AG04450 (cell line): ENCODE results near the gene FAM120B. TPM values are rescaled to one million over a fixed set of nuclear protein-coding genes. Genes with fewer than 3 reads are reported as not detected.

Source experiments
- CTCF ChIA-PET: fragments of 300-600, 350-600 bp; formaldehyde crosslinking; extraction: SDS; loops from one replicate; lab custom pipeline; 2022; ENCODE audit warnings: antibody characterized with exemption, inconsistent platforms; lab: Charles Lee
- POLR2A ChIA-PET: fragments of 350-600 bp; formaldehyde crosslinking; extraction: SDS; loops from one replicate; lab custom pipeline; 2021; ENCODE audit warnings: antibody characterized with exemption, inconsistent platforms; lab: Yijun Ruan, JAX
- DNase-seq: peaks from one replicate; pipeline ENCODE4 v3.0.0-alpha.2; 2011; ENCODE audit warnings: low read depth, low spot score
- H3K27ac ChIP-seq: one replicate; pipeline ENCODE4 v1.5.1; 2012; ENCODE audit warnings: low read depth, low read length, control low read depth
- H3K27me3 ChIP-seq: one replicate; pipeline ENCODE4 v1.6.0; 2012; ENCODE audit warnings: low read length; ENCODE audit not compliant: control insufficient read depth, insufficient read depth
- H3K4me3 ChIP-seq: 2 replicates; pipeline ENCODE4 v1.5.1; 2011; ENCODE audit warnings: mild to moderate bottlenecking, low read depth, low read length, control low read depth
- H3K9me3 ChIP-seq: 2 replicates; pipeline ENCODE4 v1.5.1; 2012; ENCODE audit warnings: low read length; ENCODE audit not compliant: control insufficient read depth, insufficient read depth
- polyA plus RNA-seq: library from polyadenylated mRNA; depleted of rRNA; stranded (reverse); fragments of >200 nt; gene quantifications from 2 replicates; pipeline ENCODE4 v1.2.3, GENCODE V29; 2011
- TF ChIP-seq, protein P1 (sequence below): IDR thresholded peaks from 2 replicates; pipeline ENCODE4 v1.5.1; 2011; ENCODE audit warnings: low read depth, low read length, control low read depth, inconsistent platforms

The FAM120B gene
- polyA plus RNA-seq, 1 experiment = 13.9 TPM

GRCh38 chr6:170272341-170273065, 34.1 kb upstream of the FAM120B start:
- H3K27me3 ChIP-seq = peaks cover 16% of the 10 kb centered on the region
- DNase-seq = no peak
- no peak overlapping the region for H3K4me3 ChIP-seq
- TF ChIP-seq, protein P1, sequence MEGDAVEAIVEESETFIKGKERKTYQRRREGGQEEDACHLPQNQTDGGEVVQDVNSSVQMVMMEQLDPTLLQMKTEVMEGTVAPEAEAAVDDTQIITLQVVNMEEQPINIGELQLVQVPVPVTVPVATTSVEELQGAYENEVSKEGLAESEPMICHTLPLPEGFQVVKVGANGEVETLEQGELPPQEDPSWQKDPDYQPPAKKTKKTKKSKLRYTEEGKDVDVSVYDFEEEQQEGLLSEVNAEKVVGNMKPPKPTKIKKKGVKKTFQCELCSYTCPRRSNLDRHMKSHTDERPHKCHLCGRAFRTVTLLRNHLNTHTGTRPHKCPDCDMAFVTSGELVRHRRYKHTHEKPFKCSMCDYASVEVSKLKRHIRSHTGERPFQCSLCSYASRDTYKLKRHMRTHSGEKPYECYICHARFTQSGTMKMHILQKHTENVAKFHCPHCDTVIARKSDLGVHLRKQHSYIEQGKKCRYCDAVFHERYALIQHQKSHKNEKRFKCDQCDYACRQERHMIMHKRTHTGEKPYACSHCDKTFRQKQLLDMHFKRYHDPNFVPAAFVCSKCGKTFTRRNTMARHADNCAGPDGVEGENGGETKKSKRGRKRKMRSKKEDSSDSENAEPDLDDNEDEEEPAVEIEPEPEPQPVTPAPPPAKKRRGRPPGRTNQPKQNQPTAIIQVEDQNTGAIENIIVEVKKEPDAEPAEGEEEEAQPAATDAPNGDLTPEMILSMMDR = no peak
- H3K9me3 ChIP-seq = no peaks in the 10 kb centered on the region; the same call in 1 of the 2 replicates
- ChIA-PET CTCF (no interaction called here), POLR2A (no interaction called here)
- no peak overlapping the region for H3K27ac ChIP-seq

DNA sequence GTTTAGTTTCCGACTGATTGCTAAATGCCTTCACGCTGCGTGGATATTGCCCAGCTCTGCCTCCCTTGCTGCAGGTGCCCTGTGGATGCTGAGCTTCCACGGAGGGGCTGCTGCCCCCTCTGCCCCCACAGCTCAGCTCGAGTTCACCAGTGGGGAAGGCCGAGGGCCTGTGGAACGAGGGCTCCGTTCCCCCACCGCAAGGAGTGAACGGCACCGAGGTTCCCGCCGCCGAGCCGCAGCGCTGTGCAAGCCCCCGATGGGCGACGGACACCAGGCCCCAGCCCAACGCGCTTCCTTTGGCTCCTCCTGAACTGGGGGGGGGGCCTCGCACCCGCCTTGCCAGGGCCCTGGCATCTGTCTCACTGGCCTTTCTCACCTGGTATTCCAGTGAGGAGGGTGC, 33.4 kb upstream of the FAM120B start:
- no peak for DNase-seq
- Histone ChIP-seq H3K4me3 (no peak overlapping the region), H3K9me3 (no peaks in the 10 kb centered on the region; the same call in 1 of the 2 replicates), H3K27me3 (peaks cover 16% of the 10 kb centered on the region), H3K27ac (no peak overlapping the region)
- ChIA-PET CTCF (no interaction called here), POLR2A (no interaction called here)
- TF ChIP-seq, protein P1 = no peak

- Histone ChIP-seq H3K4me3 (no peak overlapping the region), H3K27ac (no peak overlapping the region), H3K27me3 (peaks cover 16% of the 10 kb centered on the region), H3K9me3 (no peaks in the 10 kb centered on the region; the same call in 1 of the 2 replicates)
- no peak for DNase-seq
- CTCF ChIA-PET = no interaction called here
- POLR2A ChIA-PET = no interaction called here
- TF ChIP-seq, protein P1 = no peak
Measured at GRCh38 chr6:170273681-170274080, 32.9 kb upstream of the FAM120B start.

GRCh38 chr6:170274713-170275560, 31.6 kb upstream of the FAM120B start:
- Histone ChIP-seq H3K27ac (no peak overlapping the region), H3K9me3 (no peaks in the 10 kb centered on the region; the same call in 1 of the 2 replicates), H3K4me3 (no peak overlapping the region), H3K27me3 (peaks cover 17% of the 10 kb centered on the region)
- TF ChIP-seq, protein P1 = no peak
- no peak for DNase-seq
- ChIA-PET CTCF (no interaction called here), POLR2A (no interaction called here)
